Keratinocyte (primary cell): ENCODE data around the gene SNRNP27. TPM values are rescaled to one million over a fixed set of nuclear protein-coding genes. Genes with fewer than 3 reads are reported as not detected.

Experiments
- DNase-seq: peaks from one replicate; pipeline ENCODE4 v3.0.0-alpha.2; 2011; ENCODE audit warnings: low read depth, missing footprints, low spot score
- FAIRE-seq: peaks from 2 replicates; lab custom pipeline; 2011; peaks lifted over from hg19 to GRCh38; lab: Jason Lieb, UNC
- H2AFZ ChIP-seq: 2 replicates; pipeline ENCODE4 v1.6.0; 2012; ENCODE audit warnings: low read length, control low read depth, inconsistent platforms; ENCODE audit not compliant: control insufficient read depth
- H3K27ac ChIP-seq: 2 replicates; pipeline ENCODE4 v1.5.1; 2011; ENCODE audit warnings: low read length; ENCODE audit not compliant: control insufficient read depth, insufficient read depth
- H3K27me3 ChIP-seq: 3 replicates; pipeline ENCODE4 v1.6.0; 2011; ENCODE audit warnings: low read length; ENCODE audit not compliant: control insufficient read depth, insufficient read depth; ENCODE audit errors: extremely low read depth
- H3K36me3 ChIP-seq, 2 experiments: 2 replicates in 1 of 2; 3 replicates in 1 of 2; pipeline ENCODE4 v1.5.1; 2011; ENCODE audit warnings: low read length in 2 of 2, mild to moderate bottlenecking in 1 of 2; ENCODE audit not compliant: control insufficient read depth in 2 of 2, insufficient read depth in 2 of 2; ENCODE audit errors: extremely low read depth in 1 of 2
- H3K4me1 ChIP-seq: 3 replicates; pipeline ENCODE4 v1.5.1; 2011; ENCODE audit warnings: low read length; ENCODE audit not compliant: control insufficient read depth, insufficient read depth; ENCODE audit errors: extremely low read depth
- H3K4me2 ChIP-seq: 3 replicates; pipeline ENCODE4 v1.6.0; 2011; ENCODE audit warnings: low read depth, low read length; ENCODE audit not compliant: control insufficient read depth, insufficient read depth; ENCODE audit errors: extremely low read depth
- H3K4me3 ChIP-seq, 3 experiments: fragments of 200-600 bp in 1 of 3; sonication (generic) in 1 of 3; 2 replicates in 2 of 3; 3 replicates in 1 of 3; pipeline ENCODE4 v1.5.1; 2011 to 2016; ENCODE audit warnings: low read length in 3 of 3, mild to moderate bottlenecking in 3 of 3, control low read depth in 2 of 3, inconsistent platforms in 1 of 3, low read depth in 1 of 3, mixed read lengths in 1 of 3, mixed run types in 1 of 3, moderate library complexity in 1 of 3; ENCODE audit not compliant: control insufficient read depth in 2 of 3, insufficient read depth in 2 of 3; ENCODE audit errors: extremely low read depth in 1 of 3
- H3K79me2 ChIP-seq: 2 replicates; pipeline ENCODE4 v1.6.0; 2012; ENCODE audit warnings: low read length; ENCODE audit not compliant: control insufficient read depth, insufficient read depth
- H3K9ac ChIP-seq: 3 replicates; pipeline ENCODE4 v1.6.0; 2011; ENCODE audit warnings: low read length; ENCODE audit not compliant: control insufficient read depth, insufficient read depth; ENCODE audit errors: extremely low read depth
- H3K9me1 ChIP-seq: 3 replicates; pipeline ENCODE4 v1.6.0; 2011; ENCODE audit warnings: low read length; ENCODE audit not compliant: control insufficient read depth, insufficient read depth; ENCODE audit errors: extremely low read depth
- H3K9me3 ChIP-seq: 2 replicates; pipeline ENCODE4 v1.5.1; 2012; ENCODE audit warnings: low read depth, low read length; ENCODE audit not compliant: control insufficient read depth
- H4K20me1 ChIP-seq: 3 replicates; pipeline ENCODE4 v1.6.0; 2011; ENCODE audit warnings: low read length; ENCODE audit not compliant: control insufficient read depth, insufficient read depth; ENCODE audit errors: extremely low read depth
- CTCF ChIP-seq, 3 experiments: IDR thresholded peaks in 1 of 3; conservative IDR thresholded peaks in 1 of 3; optimal IDR thresholded peaks in 1 of 3; 2 replicates in 2 of 3; 3 replicates in 1 of 3; pipeline versions ENCODE3 to v1.5.1; 2011; ENCODE audit warnings: low read length in 3 of 3, mild to moderate bottlenecking in 3 of 3, moderate library complexity in 2 of 3, control low read depth in 1 of 3, inconsistent platforms in 1 of 3; ENCODE audit not compliant: insufficient read depth in 2 of 3; ENCODE audit errors: extremely low read depth in 1 of 3
- EZH2 ChIP-seq: IDR thresholded peaks from one replicate; pipeline ENCODE4 v1.6.1; 2012; ENCODE audit warnings: inconsistent platforms, mild to moderate bottlenecking, low read length, moderate library complexity
- dilution Hi-C: fragments of 300-500 bp; cut with MboI; formaldehyde crosslinking; loops from one replicate; pipeline ENCODE4 v1.7.0; 2020; ENCODE audit warnings: low sequenced_read_pairs; ENCODE audit not compliant: extremely low pct_ligation_motif_present
- polyA plus RNA-seq, 5 experiments: library from polyadenylated mRNA; depleted of rRNA in 3 of 5; stranded (reverse) in 3 of 5; stranded (forward) in 1 of 5; unstranded in 1 of 5; fragments of >200 nt; gene quantifications; 1 replicate in 1 of 5; 2 replicates in 3 of 5; 3 replicates in 1 of 5; pipeline versions ENCODE4 v1.2.1 to v1.2.3, GENCODE V29; 2011 to 2012; ENCODE audit warnings: missing spikeins in 2 of 5, low read depth in 1 of 5, low replicate concordance in 1 of 5

Gene SNRNP27
- polyA plus RNA-seq, 1 donor (not counting 4 experiments of a cell fraction or from before 2014, with no cell fraction given) = 41.1 TPM

- H3K4me2 ChIP-seq = no peak overlapping the region
- H3K4me3 ChIP-seq = no peak overlapping the region
- H3K9me3 ChIP-seq = no peaks in the 10 kb centered on the region
- H3K9ac ChIP-seq = no peak overlapping the region
- no peaks in the 10 kb centered on the region for H3K9me1 ChIP-seq
- peaks cover 13 to 27% of the 10 kb centered on the region in 2 experiments for H3K36me3 ChIP-seq
- FAIRE-seq (no peak), DNase-seq (no peak)
- H4K20me1 ChIP-seq = no peaks in the 10 kb centered on the region
- peaks cover 28% of the 10 kb centered on the region for H3K79me2 ChIP-seq
- H2AFZ ChIP-seq = no peak overlapping the region
- no peaks in the 10 kb centered on the region for H3K27me3 ChIP-seq
- TF ChIP-seq EZH2 = no peak
- TF ChIP-seq CTCF (optimal IDR thresholded peaks at IDR 0.05 in 1 of 3, IDR thresholded peaks at IDR 0.05 in 1 of 3, conservative IDR thresholded peaks at IDR 0.05 in 1 of 3; ENCODE audit: extremely low read depth in 1 of 3, insufficient read depth in 2 of 3, low read length in 3 of 3) = no peak
- no peaks in the 10 kb centered on the region for H3K4me1 ChIP-seq
- dilution Hi-C loops = no loop called here
- H3K27ac ChIP-seq = no peak overlapping the region
These were observed 8.6 kb downstream of the SNRNP27 start for GRCh38 chr2:69902213-69902922.

GRCh38 chr2:69907216-69907615 is 13.5 kb downstream of the SNRNP27 start:
- no peaks in the 10 kb centered on the region for H3K27me3 ChIP-seq
- no peak overlapping the region for H2AFZ ChIP-seq
- H3K9me1 ChIP-seq = no peaks in the 10 kb centered on the region
- peaks cover 2% of the 10 kb centered on the region for H3K79me2 ChIP-seq
- FAIRE-seq = no peak
- TF ChIP-seq EZH2 (no peak), CTCF (optimal IDR thresholded peaks at IDR 0.05 in 1 of 3, IDR thresholded peaks at IDR 0.05 in 1 of 3, conservative IDR thresholded peaks at IDR 0.05 in 1 of 3; ENCODE audit: extremely low read depth in 1 of 3, insufficient read depth in 2 of 3, low read length in 3 of 3) (no peak)
- H3K27ac ChIP-seq = no peak overlapping the region
- H3K4me3 ChIP-seq = no peak overlapping the region
- no peaks in the 10 kb centered on the region for H3K4me1 ChIP-seq
- H3K4me2 ChIP-seq = no peak overlapping the region
- H3K36me3 ChIP-seq = peaks cover 9 to 18% of the 10 kb centered on the region in 2 experiments
- H3K9ac ChIP-seq = no peak overlapping the region
- no peaks in the 10 kb centered on the region for H4K20me1 ChIP-seq
- dilution Hi-C loops = no loop called here
- DNase-seq = no peak
- H3K9me3 ChIP-seq = no peaks in the 10 kb centered on the region
